GM12875 (cell line): ENCODE results near the gene CNST.
"Not testable (repeated sequence)": the region's sequence is repeated elsewhere in the genome, so short reads cannot be mapped to it uniquely, and the experiment has no call there.

Experiments used
- H3K4me3 ChIP-seq: one replicate; pipeline ENCODE4 v1.5.1; 2011; ENCODE audit warnings: low read depth, low read length, control low read depth
- TF ChIP-seq, protein P1 (sequence below): IDR thresholded peaks from 2 replicates; pipeline ENCODE4 v1.5.1; 2011; ENCODE audit warnings: low read depth, mild to moderate bottlenecking, control low read depth, inconsistent platforms, low read length, moderate library complexity, borderline replicate concordance; ENCODE audit not compliant: insufficient read depth

Gene CNST

GRCh38 chr1:246559310-246559709 lies 6.9 kb upstream of the CNST start:
- TF ChIP-seq, protein P1, sequence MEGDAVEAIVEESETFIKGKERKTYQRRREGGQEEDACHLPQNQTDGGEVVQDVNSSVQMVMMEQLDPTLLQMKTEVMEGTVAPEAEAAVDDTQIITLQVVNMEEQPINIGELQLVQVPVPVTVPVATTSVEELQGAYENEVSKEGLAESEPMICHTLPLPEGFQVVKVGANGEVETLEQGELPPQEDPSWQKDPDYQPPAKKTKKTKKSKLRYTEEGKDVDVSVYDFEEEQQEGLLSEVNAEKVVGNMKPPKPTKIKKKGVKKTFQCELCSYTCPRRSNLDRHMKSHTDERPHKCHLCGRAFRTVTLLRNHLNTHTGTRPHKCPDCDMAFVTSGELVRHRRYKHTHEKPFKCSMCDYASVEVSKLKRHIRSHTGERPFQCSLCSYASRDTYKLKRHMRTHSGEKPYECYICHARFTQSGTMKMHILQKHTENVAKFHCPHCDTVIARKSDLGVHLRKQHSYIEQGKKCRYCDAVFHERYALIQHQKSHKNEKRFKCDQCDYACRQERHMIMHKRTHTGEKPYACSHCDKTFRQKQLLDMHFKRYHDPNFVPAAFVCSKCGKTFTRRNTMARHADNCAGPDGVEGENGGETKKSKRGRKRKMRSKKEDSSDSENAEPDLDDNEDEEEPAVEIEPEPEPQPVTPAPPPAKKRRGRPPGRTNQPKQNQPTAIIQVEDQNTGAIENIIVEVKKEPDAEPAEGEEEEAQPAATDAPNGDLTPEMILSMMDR = no peak
- H3K4me3 ChIP-seq = no peak overlapping the region

GRCh38 chr1:246560833-246561232 lies 5.4 kb upstream of the CNST start:
- H3K4me3 ChIP-seq = not testable (repeated sequence)

DNA sequence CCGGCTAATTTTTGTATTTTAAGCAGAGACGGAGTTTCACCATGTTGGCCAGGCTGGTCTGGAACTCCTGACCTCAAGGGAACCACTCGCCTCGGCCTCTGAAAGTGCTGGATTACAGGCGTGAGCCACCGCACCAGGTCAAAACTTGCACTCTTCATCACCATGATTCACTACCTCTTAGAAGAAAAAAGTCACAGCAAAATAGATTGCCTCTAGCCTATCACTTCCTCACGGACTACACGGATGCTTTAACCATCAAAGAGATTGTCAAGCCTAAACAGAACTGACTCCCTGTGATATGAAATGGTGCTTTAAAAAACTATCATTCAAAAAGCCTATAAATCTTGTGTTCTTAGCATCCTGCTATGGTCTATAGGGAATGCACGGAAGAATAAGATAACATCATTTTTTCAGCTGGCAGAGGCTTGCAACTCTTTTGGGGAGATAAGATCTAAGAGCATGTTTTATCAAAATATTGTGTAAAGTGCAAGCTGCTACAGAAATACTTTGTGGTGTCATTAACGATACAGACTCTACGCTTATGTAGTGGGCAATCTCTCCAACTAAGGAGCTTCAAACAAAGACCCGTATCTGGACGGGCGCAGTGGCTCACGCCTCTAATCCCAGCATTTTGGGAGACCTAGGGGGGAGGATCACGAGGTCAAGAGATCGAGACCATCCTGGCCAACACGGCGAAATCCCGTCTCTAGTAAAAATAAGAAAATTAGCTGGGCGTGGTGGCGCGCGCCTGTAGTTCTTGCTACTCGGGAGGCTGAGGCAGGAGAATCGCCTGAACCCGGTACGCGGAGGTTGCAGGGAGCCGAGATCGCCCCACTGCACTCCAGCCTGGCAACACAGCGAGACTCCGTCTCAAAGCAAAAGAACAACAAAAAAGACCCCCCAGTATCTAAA lies 1.2 kb upstream of the CNST start:
- TF ChIP-seq, protein P1 = no peak
- peak overlapping the region; percentile 91 for H3K4me3 ChIP-seq

DNA sequence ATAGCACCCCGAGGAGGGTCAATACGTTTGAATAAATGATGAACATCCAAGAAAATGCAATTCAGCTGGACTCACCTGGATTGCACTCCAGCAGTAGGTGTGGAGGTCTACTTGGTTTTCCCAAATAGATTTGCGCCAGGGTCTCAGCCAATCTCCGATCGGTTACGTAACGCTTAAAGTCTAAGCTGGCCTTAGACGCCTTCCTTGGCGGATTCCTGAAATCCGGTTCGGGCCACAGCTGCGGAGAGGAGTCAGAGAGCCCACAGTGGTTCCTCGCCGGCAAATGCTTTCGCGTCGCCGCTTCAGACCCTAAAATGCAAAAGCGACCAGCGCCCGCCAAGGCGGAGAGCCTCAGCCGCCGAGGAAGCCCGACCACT lies 517 bp upstream of the CNST start:
- H3K4me3 ChIP-seq = peak overlapping the region; percentile 91
- TF ChIP-seq, protein P1 = no peak

GRCh38 chr1:246566813-246567645 lies 773 bp downstream of the CNST start:
- peak overlapping the region; percentile 91 for H3K4me3 ChIP-seq
- TF ChIP-seq, protein P1 = no peak

DNA sequence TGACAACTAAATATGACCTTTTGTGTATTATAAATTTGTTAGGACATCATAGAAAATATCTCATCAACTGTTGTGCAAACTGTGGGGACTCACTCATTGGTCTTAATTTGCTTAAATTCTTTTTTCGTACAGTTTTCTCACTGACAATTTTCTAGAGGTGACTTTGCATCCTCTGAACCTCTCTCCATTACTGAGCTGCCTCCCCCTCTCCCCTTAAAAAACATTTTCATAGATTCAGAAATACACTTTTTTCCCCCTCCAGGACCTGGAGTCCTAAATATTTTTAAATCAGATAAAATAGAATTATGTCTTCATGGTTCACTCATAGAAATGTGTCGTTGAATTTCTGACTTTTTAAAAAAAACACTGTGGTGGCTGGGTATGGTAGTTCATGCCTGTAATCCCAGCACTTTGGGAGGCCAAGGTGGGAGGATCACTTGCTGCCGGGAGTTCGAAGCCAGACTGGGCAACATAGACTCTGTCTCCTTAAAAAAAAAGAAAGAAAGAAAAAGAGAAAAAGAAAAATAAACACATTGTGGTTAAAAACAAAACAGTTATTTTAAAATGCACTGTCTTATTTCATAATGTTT lies 1.5 kb downstream of the CNST start:
- TF ChIP-seq, protein P1 = no peak
- H3K4me3 ChIP-seq = peak overlapping the region; percentile 91
